Panc1 (cell line): ENCODE results near the gene PSMD1. TPM values are rescaled to one million over a fixed set of nuclear protein-coding genes. Genes with fewer than 3 reads are reported as not detected.

Source experiments
- ATAC-seq: fragments of 200-7000 bp; cut with Tn5 transposase; 2 replicates; pipeline ENCODE4 v1.9.1; 2020; ENCODE audit warnings: mild to moderate bottlenecking, moderate library complexity
- BruUV-seq: library from RNA; stranded (reverse); fragments of 400-500 nt; replicated peaks from 2 replicates; lab custom pipeline; 2021; lab: Mats Ljungman, UMichigan
- CTCF ChIA-PET: fragments of 300-600 bp; sonication (Branson Sonifier 250); formaldehyde crosslinking; loops from one replicate; lab custom pipeline; 2022; ENCODE audit warnings: antibody characterized with exemption; lab: Charles Lee
- POLR2A ChIA-PET: fragments of 300-600 bp; sonication (Branson Sonifier 250); formaldehyde crosslinking; loops from one replicate; lab custom pipeline; 2022; ENCODE audit warnings: antibody characterized with exemption; lab: Charles Lee
- DNase-seq: peaks from one replicate; pipeline ENCODE4 v3.0.0-alpha.2; 2010; ENCODE audit warnings: low read depth, low spot score
- H3K27ac ChIP-seq: 2 replicates; pipeline ENCODE4 v1.5.1; 2011; ENCODE audit warnings: mild to moderate bottlenecking, low read length, inconsistent platforms
- H3K27me3 ChIP-seq: fragments of 200-500 bp; sonication (Bioruptor generic); 2 replicates; pipeline ENCODE4 v1.6.0; 2014; ENCODE audit warnings: low read length, inconsistent platforms; ENCODE audit not compliant: control insufficient read depth, insufficient read depth
- H3K36me3 ChIP-seq: fragments of 200-500 bp; sonication (Bioruptor generic); 2 replicates; pipeline ENCODE4 v1.5.1; 2014; ENCODE audit warnings: inconsistent platforms, mild to moderate bottlenecking, low read length, moderate library complexity; ENCODE audit not compliant: control insufficient read depth, insufficient read depth
- H3K4me1 ChIP-seq: 2 replicates; pipeline ENCODE4 v1.5.1; 2011; ENCODE audit warnings: inconsistent platforms, mild to moderate bottlenecking, low read length, moderate library complexity; ENCODE audit not compliant: control insufficient read depth, insufficient read depth
- H3K4me3 ChIP-seq, 2 experiments: 2 replicates each; pipeline ENCODE4 v1.5.1; 2011 to 2012; ENCODE audit warnings: low read depth in 2 of 2, low read length in 2 of 2, mild to moderate bottlenecking in 2 of 2, inconsistent platforms in 1 of 2, moderate library complexity in 1 of 2
- H3K9me3 ChIP-seq: fragments of 200-500 bp; sonication (Bioruptor generic); 2 replicates; pipeline ENCODE4 v1.5.1; 2014; ENCODE audit warnings: low read depth, mild to moderate bottlenecking, inconsistent platforms, low read length, moderate library complexity; ENCODE audit not compliant: control insufficient read depth, insufficient read depth
- CTCF ChIP-seq: fragments of 450-650 bp; IDR thresholded peaks from 2 replicates; pipeline ENCODE4 v1.5.1; 2017; ENCODE audit warnings: mild to moderate bottlenecking
- POLR2AphosphoS5 ChIP-seq: IDR thresholded peaks from 2 replicates; pipeline ENCODE4 v1.6.1; 2012; ENCODE audit warnings: mild to moderate bottlenecking, low read depth, low read length, moderate library complexity
- SIN3A ChIP-seq: IDR thresholded peaks from 2 replicates; pipeline ENCODE4 v1.6.1; 2012; ENCODE audit warnings: low read depth, mild to moderate bottlenecking, low read length, moderate library complexity, borderline replicate concordance; ENCODE audit not compliant: insufficient read depth
- TCF7L2 ChIP-seq: IDR thresholded peaks from 2 replicates; pipeline ENCODE4 v1.6.1; 2011; ENCODE audit warnings: mild to moderate bottlenecking, low read depth, low read length, inconsistent platforms
- in situ Hi-C: cut with HindIII; loops from 2 replicates; pipeline ENCODE4 v1.10.0; 2016; ENCODE audit warnings: low sequenced_read_pairs, low pct_unique_long_range_greater_than_20kb
- intact Hi-C: fragments of 100-400 bp; cut with micrococcal nuclease; formaldehyde crosslinking; loops from one replicate; pipeline ENCODE4 v1.10.0; 2022; ENCODE audit not compliant: unreplicated experiment
- total RNA-seq: library from RNA; stranded (reverse); gene quantifications from one replicate; pipeline ENCODE4 v1.2.1, GENCODE V29; 2021; ENCODE audit not compliant: unreplicated experiment
- TF ChIP-seq, protein P1 (sequence below), 2 experiments: IDR thresholded peaks; 2 replicates each; pipeline ENCODE4 v1.6.1; 2011 to 2012; ENCODE audit warnings: low read depth in 2 of 2, control low read depth in 1 of 2, low read length in 1 of 2, mild to moderate bottlenecking in 1 of 2, moderate library complexity in 1 of 2; ENCODE audit not compliant: insufficient read depth in 1 of 2

Gene PSMD1
- total RNA-seq, 1 experiment from 2014 or later, result 146 TPM

DNA sequence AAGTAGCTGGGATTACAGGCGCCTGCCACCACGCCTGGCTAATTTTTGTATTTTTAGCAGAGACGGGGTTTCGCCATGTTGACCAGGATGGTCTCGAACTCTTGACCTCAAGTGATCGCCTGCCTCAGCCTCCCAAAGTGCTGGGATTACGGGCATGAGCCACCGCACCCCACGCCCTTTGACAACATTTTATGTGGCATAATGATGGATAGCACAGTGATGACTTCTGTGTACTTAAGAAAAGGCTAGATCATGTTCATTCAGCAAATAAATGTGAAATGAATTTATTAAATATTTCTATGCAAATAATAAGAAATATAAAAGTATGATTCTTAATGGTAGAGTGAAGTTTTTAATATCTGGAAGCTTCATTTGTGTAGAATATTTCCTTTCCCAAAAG, 70.8 kb downstream of the PSMD1 start:
- ATAC-seq (no peak), DNase-seq (no peak)
- Histone ChIP-seq H3K36me3 (no peaks in the 10 kb centered on the region), H3K4me1 (peaks cover 11% of the 10 kb centered on the region), H3K4me3 (no peak overlapping the region), H3K27ac (no peak overlapping the region), H3K9me3 (no peaks in the 10 kb centered on the region), H3K27me3 (no peaks in the 10 kb centered on the region)
- no peak for TF ChIP-seq POLR2AphosphoS5
- TF ChIP-seq CTCF, result no peak
- TF ChIP-seq SIN3A, result no peak
- no peak for TF ChIP-seq TCF7L2
- TF ChIP-seq, protein P1, sequence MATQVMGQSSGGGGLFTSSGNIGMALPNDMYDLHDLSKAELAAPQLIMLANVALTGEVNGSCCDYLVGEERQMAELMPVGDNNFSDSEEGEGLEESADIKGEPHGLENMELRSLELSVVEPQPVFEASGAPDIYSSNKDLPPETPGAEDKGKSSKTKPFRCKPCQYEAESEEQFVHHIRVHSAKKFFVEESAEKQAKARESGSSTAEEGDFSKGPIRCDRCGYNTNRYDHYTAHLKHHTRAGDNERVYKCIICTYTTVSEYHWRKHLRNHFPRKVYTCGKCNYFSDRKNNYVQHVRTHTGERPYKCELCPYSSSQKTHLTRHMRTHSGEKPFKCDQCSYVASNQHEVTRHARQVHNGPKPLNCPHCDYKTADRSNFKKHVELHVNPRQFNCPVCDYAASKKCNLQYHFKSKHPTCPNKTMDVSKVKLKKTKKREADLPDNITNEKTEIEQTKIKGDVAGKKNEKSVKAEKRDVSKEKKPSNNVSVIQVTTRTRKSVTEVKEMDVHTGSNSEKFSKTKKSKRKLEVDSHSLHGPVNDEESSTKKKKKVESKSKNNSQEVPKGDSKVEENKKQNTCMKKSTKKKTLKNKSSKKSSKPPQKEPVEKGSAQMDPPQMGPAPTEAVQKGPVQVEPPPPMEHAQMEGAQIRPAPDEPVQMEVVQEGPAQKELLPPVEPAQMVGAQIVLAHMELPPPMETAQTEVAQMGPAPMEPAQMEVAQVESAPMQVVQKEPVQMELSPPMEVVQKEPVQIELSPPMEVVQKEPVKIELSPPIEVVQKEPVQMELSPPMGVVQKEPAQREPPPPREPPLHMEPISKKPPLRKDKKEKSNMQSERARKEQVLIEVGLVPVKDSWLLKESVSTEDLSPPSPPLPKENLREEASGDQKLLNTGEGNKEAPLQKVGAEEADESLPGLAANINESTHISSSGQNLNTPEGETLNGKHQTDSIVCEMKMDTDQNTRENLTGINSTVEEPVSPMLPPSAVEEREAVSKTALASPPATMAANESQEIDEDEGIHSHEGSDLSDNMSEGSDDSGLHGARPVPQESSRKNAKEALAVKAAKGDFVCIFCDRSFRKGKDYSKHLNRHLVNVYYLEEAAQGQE (IDR thresholded peaks at IDR 0.05; ENCODE audit: insufficient read depth in 1 of 2, low read depth in 2 of 2, low read length in 1 of 2), result no peak
- BruUV-seq, result no TSS peak
- ChIA-PET CTCF (no interaction called here), POLR2A (no interaction called here)
- intact Hi-C loops, result no loop called here
- in situ Hi-C loops, result no loop called here

DNA sequence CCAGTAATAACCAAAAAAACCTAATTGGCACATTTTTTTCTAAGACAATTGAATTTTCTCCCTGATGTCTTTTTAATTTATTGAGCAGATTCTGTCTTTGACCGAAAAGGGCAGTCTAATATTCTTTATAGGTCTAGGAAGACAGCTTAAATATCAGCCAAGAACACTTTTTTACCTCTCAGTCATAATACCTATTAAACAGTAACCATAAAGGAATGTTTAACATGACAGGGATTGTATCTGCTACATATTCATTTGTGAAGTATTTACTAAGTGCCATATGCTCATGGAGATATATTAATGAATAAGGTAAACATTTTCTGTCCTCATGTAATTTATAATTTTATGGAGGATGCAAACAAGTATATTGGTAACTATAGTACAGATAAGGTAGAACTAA, 71.3 kb downstream of the PSMD1 start:
- H3K4me1 ChIP-seq, result peaks cover 11% of the 10 kb centered on the region
- no TSS peak for BruUV-seq

More for the DNA sequence above, 71.3 kb downstream of the PSMD1 start:
- in situ Hi-C loops, result no loop called here
- intact Hi-C loops, result no loop called here
- H3K9me3 ChIP-seq, result no peaks in the 10 kb centered on the region
- H3K27ac ChIP-seq, result no peak overlapping the region
- no peak for ATAC-seq
- CTCF ChIA-PET, result no interaction called here
- DNase-seq, result no peak
- H3K27me3 ChIP-seq, result no peaks in the 10 kb centered on the region
- POLR2A ChIA-PET, result no interaction called here
- TF ChIP-seq CTCF (no peak), TCF7L2 (no peak), SIN3A (no peak), POLR2AphosphoS5 (no peak)
- TF ChIP-seq, protein P1 (IDR thresholded peaks at IDR 0.05; ENCODE audit: insufficient read depth in 1 of 2, low read depth in 2 of 2, low read length in 1 of 2), result no peak
- H3K4me3 ChIP-seq, result no peak overlapping the region
- H3K36me3 ChIP-seq, result no peaks in the 10 kb centered on the region
